A204.1 (cell line): ENCODE data around the gene ZSCAN30.

ENCODE experiments used
- FAIRE-seq: peaks from 2 replicates; lab custom pipeline; 2012; peaks lifted over from hg19 to GRCh38; lab: Jason Lieb, UNC

ZSCAN30 gene

GRCh38 chr18:35278969-35279368, 11.1 kb downstream of the ZSCAN30 start:
- no peak for FAIRE-seq

- FAIRE-seq: no peak
Measured at GRCh38 chr18:35278085-35278484, 11.9 kb downstream of the ZSCAN30 start.

GRCh38 chr18:35277633-35278032, 12.4 kb downstream of the ZSCAN30 start:
- no peak for FAIRE-seq

GRCh38 chr18:35276267-35276666, 13.8 kb downstream of the ZSCAN30 start:
- FAIRE-seq: no peak

- FAIRE-seq: no peak
Measured at GRCh38 chr18:35271656-35272055, 18.4 kb downstream of the ZSCAN30 start.

- no peak for FAIRE-seq
Measured at GRCh38 chr18:35268821-35269220, 21.2 kb downstream of the ZSCAN30 start.

GRCh38 chr18:35267809-35268208, 22.2 kb downstream of the ZSCAN30 start:
- no peak for FAIRE-seq

- FAIRE-seq: no peak
Measured at GRCh38 chr18:35267161-35267651, 22.8 kb downstream of the ZSCAN30 start.

GRCh38 chr18:35264409-35264808, 25.6 kb downstream of the ZSCAN30 start:
- no peak for FAIRE-seq

- no peak for FAIRE-seq
Measured at GRCh38 chr18:35256947-35257346, 33.1 kb downstream of the ZSCAN30 start.

GRCh38 chr18:35253655-35254287, 36.3 kb downstream of the ZSCAN30 start:
- no peak for FAIRE-seq

GRCh38 chr18:35252466-35252865, 37.6 kb downstream of the ZSCAN30 start:
- no peak for FAIRE-seq

- FAIRE-seq: no peak
Measured at GRCh38 chr18:35248429-35248828, 41.6 kb downstream of the ZSCAN30 start.

- no peak for FAIRE-seq
Measured at GRCh38 chr18:35247412-35248249, 42.4 kb downstream of the ZSCAN30 start.

GRCh38 chr18:35246831-35247230, 43.2 kb downstream of the ZSCAN30 start:
- FAIRE-seq: no peak

GRCh38 chr18:35245719-35246317, 44.2 kb downstream of the ZSCAN30 start:
- FAIRE-seq: no peak

GRCh38 chr18:35244671-35245070, 45.4 kb downstream of the ZSCAN30 start:
- FAIRE-seq: no peak

GRCh38 chr18:35242426-35242825, 47.6 kb downstream of the ZSCAN30 start:
- no peak for FAIRE-seq

GRCh38 chr18:35241448-35241804, 48.6 kb downstream of the ZSCAN30 start:
- FAIRE-seq: no peak

- FAIRE-seq: peak; percentile 95
Measured at GRCh38 chr18:35240664-35241447, 49.2 kb downstream of the ZSCAN30 start, which contains the start of gene ZNF397. TSS of gene ZNF397 (plus strand) at chr18:35241034. CDS start at chr18:35242471, 1,437 bp downstream.

GRCh38 chr18:35239314-35239713, 50.7 kb downstream of the ZSCAN30 start:
- FAIRE-seq: no peak
